Gastroesophageal sphincter (tissue), 3 donors: Measurements from ENCODE around the gene ZNF300.
"Not testable (repeated sequence)": the region's sequence is repeated elsewhere in the genome, so short reads cannot be mapped to it uniquely, and the experiment has no call there.

Source experiments
- EP300 ChIP-seq: sonication (generic); formaldehyde crosslinking; IDR thresholded peaks from one replicate; pipeline ENCODE4 v1.6.1; 2017; ENCODE audit warnings: antibody characterized with exemption, mild to moderate bottlenecking
- POLR2A ChIP-seq, 2 donors: fragments of 450-650 bp; IDR thresholded peaks; one replicate each; pipeline ENCODE4 v1.6.1; 2017; ENCODE audit warnings: antibody characterized with exemption in 2 of 2, mild to moderate bottlenecking in 2 of 2, moderate library complexity in 1 of 2
- POLR2AphosphoS5 ChIP-seq: sonication (generic); formaldehyde crosslinking; IDR thresholded peaks from one replicate; pipeline ENCODE4 v1.6.1; 2017; ENCODE audit warnings: antibody characterized with exemption
- TF ChIP-seq, protein P1 (sequence below), 4 experiments: fragments of 200-600 bp in 2 of 4; fragments of 450-650 bp in 2 of 4; sonication (generic) in 1 of 4; IDR thresholded peaks; one replicate each; pipeline ENCODE4 v1.5.1; 2017 to 2019; ENCODE audit warnings: antibody characterized with exemption in 4 of 4, mild to moderate bottlenecking in 2 of 4, moderate library complexity in 2 of 4

DNA sequence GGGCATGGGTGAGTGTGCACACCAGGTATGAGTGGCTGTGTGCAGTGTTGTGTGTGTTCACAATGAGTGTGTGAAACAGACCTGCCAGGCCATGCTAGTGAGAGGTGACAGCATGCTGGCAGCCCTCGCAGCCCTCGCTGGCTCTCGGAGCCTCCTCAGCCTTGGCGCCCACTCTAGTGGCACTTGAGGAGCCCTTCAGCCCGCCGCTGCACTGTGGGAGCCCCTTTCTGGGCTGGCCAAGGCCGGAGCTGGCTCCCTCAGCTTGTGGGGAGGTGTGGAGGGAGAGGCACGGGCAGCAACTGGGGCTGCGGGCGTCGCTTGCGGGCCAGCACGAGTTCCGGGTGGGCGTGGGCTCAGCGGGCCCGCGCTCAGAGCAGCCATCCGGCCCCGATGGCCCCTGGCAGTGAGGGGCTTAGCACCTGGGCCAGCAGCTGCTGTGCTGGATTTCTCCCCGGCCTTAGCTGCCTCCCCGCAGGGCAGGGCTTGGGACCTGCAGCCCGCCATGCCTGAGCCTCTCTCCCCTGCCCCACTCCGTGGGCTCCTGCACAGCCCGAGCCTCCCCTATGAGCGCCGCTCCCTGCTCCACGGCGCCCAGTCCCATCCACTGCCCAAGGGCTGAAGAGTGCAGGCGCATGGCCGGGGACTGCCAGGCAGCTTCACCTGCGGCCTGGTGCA is 59.5 kb downstream of the ZNF300 start:
- not testable (repeated sequence) for TF ChIP-seq POLR2AphosphoS5; EP300; POLR2A (IDR thresholded peaks at IDR 0.05)
- TF ChIP-seq, protein P1, sequence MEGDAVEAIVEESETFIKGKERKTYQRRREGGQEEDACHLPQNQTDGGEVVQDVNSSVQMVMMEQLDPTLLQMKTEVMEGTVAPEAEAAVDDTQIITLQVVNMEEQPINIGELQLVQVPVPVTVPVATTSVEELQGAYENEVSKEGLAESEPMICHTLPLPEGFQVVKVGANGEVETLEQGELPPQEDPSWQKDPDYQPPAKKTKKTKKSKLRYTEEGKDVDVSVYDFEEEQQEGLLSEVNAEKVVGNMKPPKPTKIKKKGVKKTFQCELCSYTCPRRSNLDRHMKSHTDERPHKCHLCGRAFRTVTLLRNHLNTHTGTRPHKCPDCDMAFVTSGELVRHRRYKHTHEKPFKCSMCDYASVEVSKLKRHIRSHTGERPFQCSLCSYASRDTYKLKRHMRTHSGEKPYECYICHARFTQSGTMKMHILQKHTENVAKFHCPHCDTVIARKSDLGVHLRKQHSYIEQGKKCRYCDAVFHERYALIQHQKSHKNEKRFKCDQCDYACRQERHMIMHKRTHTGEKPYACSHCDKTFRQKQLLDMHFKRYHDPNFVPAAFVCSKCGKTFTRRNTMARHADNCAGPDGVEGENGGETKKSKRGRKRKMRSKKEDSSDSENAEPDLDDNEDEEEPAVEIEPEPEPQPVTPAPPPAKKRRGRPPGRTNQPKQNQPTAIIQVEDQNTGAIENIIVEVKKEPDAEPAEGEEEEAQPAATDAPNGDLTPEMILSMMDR (IDR thresholded peaks at IDR 0.05): not testable (repeated sequence)
